Right renal pelvis (tissue), 4 donors: ENCODE data around the gene BBOX1. TPM values are rescaled to one million over a fixed set of nuclear protein-coding genes. Genes with fewer than 3 reads are reported as not detected.

Experiments used
- DNase-seq, 4 donors: peaks; one replicate each; pipeline ENCODE4 v3.0.0-alpha.2; 2013; ENCODE audit warnings: low read depth in 4 of 4, low spot score in 3 of 4, missing footprints in 1 of 4
- polyA plus RNA-seq, 4 donors: library from polyadenylated mRNA; unstranded; fragments of 120-200 nt; gene quantifications; one replicate each; pipeline ENCODE4 v1.2.1, GENCODE V29; 2013; ENCODE audit not compliant: insufficient read length in 4 of 4

BBOX1 gene
- polyA plus RNA-seq, 4 donors, result 45.1 to 71.3 (median 51.4) TPM

GRCh38 chr11:27025312-27025955, 15.2 kb upstream of the BBOX1 start:
- no peak for DNase-seq

GRCh38 chr11:27025957-27026733, 14.5 kb upstream of the BBOX1 start:
- no peak for DNase-seq

GRCh38 chr11:27028561-27028965, 12.1 kb upstream of the BBOX1 start:
- peak; percentile 12 to 60 (median 28) for DNase-seq

GRCh38 chr11:27029966-27030365, 10.6 kb upstream of the BBOX1 start:
- no peak for DNase-seq

- no peak for DNase-seq
Observed at GRCh38 chr11:27031754-27032153, 8.9 kb upstream of the BBOX1 start.

- DNase-seq, result no peak
Observed at GRCh38 chr11:27039873-27040272, 742 bp upstream of the BBOX1 start.

GRCh38 chr11:27041141-27041899, 705 bp downstream of the BBOX1 start:
- no peak for DNase-seq

GRCh38 chr11:27046956-27047355, 6.3 kb downstream of the BBOX1 start:
- DNase-seq, result no peak

GRCh38 chr11:27052668-27053067, 12.1 kb downstream of the BBOX1 start:
- DNase-seq, result no peak

GRCh38 chr11:27055065-27055682, 14.6 kb downstream of the BBOX1 start:
- DNase-seq, result no peak

GRCh38 chr11:27057091-27057780, 16.6 kb downstream of the BBOX1 start:
- no peak for DNase-seq

GRCh38 chr11:27058456-27058855, 17.8 kb downstream of the BBOX1 start:
- no peak for DNase-seq

- DNase-seq, result no peak
Observed at GRCh38 chr11:27059431-27059830, 18.8 kb downstream of the BBOX1 start.

GRCh38 chr11:27060816-27061460, 20.3 kb downstream of the BBOX1 start:
- DNase-seq, result no peak

GRCh38 chr11:27061461-27061821, 20.8 kb downstream of the BBOX1 start:
- no peak for DNase-seq

- DNase-seq, result no peak
Observed at GRCh38 chr11:27064086-27064485, 23.5 kb downstream of the BBOX1 start.

- DNase-seq, result no peak
Observed at GRCh38 chr11:27075192-27075591, 34.6 kb downstream of the BBOX1 start.

- DNase-seq, result no peak
Observed at GRCh38 chr11:27075655-27076054, 35.0 kb downstream of the BBOX1 start.

GRCh38 chr11:27076121-27076589, 35.5 kb downstream of the BBOX1 start:
- DNase-seq, result no peak

GRCh38 chr11:27081056-27081455, 40.4 kb downstream of the BBOX1 start:
- no peak for DNase-seq
